K562 (cell line): ENCODE data around the gene RARRES2. TPM values are rescaled to one million over a fixed set of nuclear protein-coding genes. Genes with fewer than 3 reads are reported as not detected.

ENCODE experiments used
- FOXJ3 ChIP-seq: sonication (generic); formaldehyde crosslinking; IDR thresholded peaks from 2 replicates; pipeline ENCODE4 v1.4.0; 2020; ENCODE audit warnings: mild to moderate bottlenecking, missing genetic modification reagents
- HLTF ChIP-seq: fragments of 450-650 bp; IDR thresholded peaks from 2 replicates; pipeline ENCODE4 v1.6.1; 2016
- KAT8 ChIP-seq: fragments of 450-650 bp; IDR thresholded peaks from 2 replicates; pipeline ENCODE4 v1.6.1; 2016; ENCODE audit warnings: low read depth, mild to moderate bottlenecking
- MCM5 ChIP-seq: fragments of 450-650 bp; IDR thresholded peaks from 2 replicates; pipeline ENCODE4 v1.6.1; 2016; ENCODE audit warnings: low read depth
- MTA2 ChIP-seq: fragments of 450-650 bp; IDR thresholded peaks from 2 replicates; pipeline ENCODE4 v1.6.1; 2016; ENCODE audit warnings: low read depth
- MXI1 ChIP-seq: IDR thresholded peaks from 2 replicates; pipeline ENCODE4 v1.6.1; 2011; ENCODE audit warnings: low read depth, mild to moderate bottlenecking, improper control_type of control experiment, low read length
- NFYB ChIP-seq: IDR thresholded peaks from 2 replicates; pipeline ENCODE4 v1.6.1; 2011; ENCODE audit warnings: mild to moderate bottlenecking, moderate library complexity; ENCODE audit not compliant: insufficient read length; ENCODE audit errors: extremely low read depth
- PRMT5 ChIP-seq: sonication (generic); formaldehyde crosslinking; IDR thresholded peaks from 2 replicates; pipeline ENCODE4 v1.5.0; 2020; ENCODE audit warnings: missing genetic modification reagents
- PURB ChIP-seq: sonication (generic); formaldehyde crosslinking; IDR thresholded peaks from 2 replicates; pipeline ENCODE4 v1.9.0; 2021; ENCODE audit warnings: low read depth, mild to moderate bottlenecking, missing genetic modification reagents
- RBFOX2 ChIP-seq: fragments of 200-400 bp; formaldehyde crosslinking; IDR thresholded peaks from 2 replicates; pipeline ENCODE4 v1.6.1; 2017; ENCODE audit warnings: low read depth, mild to moderate bottlenecking, low read length, moderate library complexity
- SAP30 ChIP-seq: fragments of 200-600 bp; sonication (generic); IDR thresholded peaks from 2 replicates; pipeline ENCODE4 v1.6.1; 2012; ENCODE audit warnings: borderline replicate concordance, low read depth, mild to moderate bottlenecking, moderate library complexity, low read length, control low read depth, inconsistent platforms; ENCODE audit not compliant: insufficient read depth, poor library complexity, severe bottlenecking
- SNIP1 ChIP-seq: fragments of 450-650 bp; IDR thresholded peaks from 2 replicates; pipeline ENCODE4 v1.7.1; 2017; ENCODE audit warnings: low read depth, mild to moderate bottlenecking
- SPI1 ChIP-seq: IDR thresholded peaks from 2 replicates; pipeline ENCODE4 v1.6.1; 2011; ENCODE audit warnings: low read depth, low read length, control low read depth, borderline replicate concordance
- STAT6 ChIP-seq: sonication (generic); formaldehyde crosslinking; IDR thresholded peaks from 2 replicates; pipeline ENCODE4 v1.8.1; 2023; ENCODE audit warnings: mild to moderate bottlenecking, missing genetic modification reagents
- TBL1XR1 ChIP-seq, 2 experiments: IDR thresholded peaks; 2 replicates each; pipeline ENCODE4 v1.6.1; 2012; ENCODE audit warnings: improper control_type of control experiment in 2 of 2, low read length in 2 of 2, mild to moderate bottlenecking in 1 of 2
- ZNF133 ChIP-seq: fragments of 250-450 bp; sonication (Bioruptor Pico); IDR thresholded peaks from 2 replicates; pipeline ENCODE4 v1.4.0; 2020; ENCODE audit warnings: mild to moderate bottlenecking
- ZNF253 ChIP-seq: fragments of 250-450 bp; sonication (Bioruptor Pico); conservative IDR thresholded peaks from 2 replicates; pipeline ENCODE4 v1.6.1; 2021; ENCODE audit warnings: mild to moderate bottlenecking
- ZNF311 ChIP-seq: fragments of 250-450 bp; sonication (Bioruptor Pico); IDR thresholded peaks from 2 replicates; pipeline ENCODE4 v1.4.0; 2020; ENCODE audit warnings: mild to moderate bottlenecking, moderate library complexity
- polyA plus RNA-seq, 8 experiments: library from polyadenylated mRNA; depleted of rRNA in 4 of 8; stranded (reverse) in 5 of 8; unstranded in 3 of 8; fragments of >200 nt; fragmentation: Nextera tagmentation in 2 of 8; fragmentation: Illumina TruSeq in 1 of 8; extraction: Ambion mirVana in 2 of 8; extraction: Trizol in 1 of 8; gene quantifications; 2 replicates each; pipeline versions ENCODE4 v1.2.1 to v1.2.3, GENCODE V29; 2011 to 2014; ENCODE audit warnings: inconsistent platforms in 1 of 8, missing spikeins in 1 of 8
- total RNA-seq, 7 experiments: library from RNA; depleted of rRNA in 6 of 7; stranded (reverse); fragments of >200 nt in 6 of 7; fragmentation: Illumina TruSeq in 2 of 7; extraction: Trizol in 2 of 7; gene quantifications; 2 replicates each; pipeline versions ENCODE4 v1.2.1 to v1.2.3, GENCODE V29; 2011 to 2021; ENCODE audit warnings: low replicate concordance in 1 of 7
- TF ChIP-seq, protein P1 (sequence below), 2 experiments: IDR thresholded peaks; 2 replicates each; pipeline ENCODE4 v1.6.1; 2011; ENCODE audit warnings: borderline replicate concordance in 1 of 2, control low read depth in 1 of 2, low read depth in 1 of 2, low read length in 1 of 2, mild to moderate bottlenecking in 1 of 2, mixed read lengths in 1 of 2, moderate library complexity in 1 of 2; ENCODE audit not compliant: insufficient read depth in 1 of 2, insufficient read length in 1 of 2, poor library complexity in 1 of 2, severe bottlenecking in 1 of 2; ENCODE audit errors: extremely low read depth in 1 of 2
- TF ChIP-seq, protein P2 (sequence below): fragments of 250-450 bp; sonication (Bioruptor Pico); IDR thresholded peaks from 2 replicates; pipeline ENCODE4 v1.6.1; 2021; ENCODE audit warnings: mild to moderate bottlenecking
- TF ChIP-seq, protein P3 (sequence below): fragments of 250-450 bp; sonication (Bioruptor Pico); IDR thresholded peaks from 2 replicates; pipeline ENCODE4 v1.5.0; 2020; ENCODE audit warnings: mild to moderate bottlenecking, borderline replicate concordance

RARRES2 gene
- total and polyA plus RNA-seq, 9 of the 15 experiments (the other 6 are each of a cell fraction or from before 2014, with no cell fraction given), result 0.11 to 1.7 (median 0.23) TPM; not detected in 6

DNA sequence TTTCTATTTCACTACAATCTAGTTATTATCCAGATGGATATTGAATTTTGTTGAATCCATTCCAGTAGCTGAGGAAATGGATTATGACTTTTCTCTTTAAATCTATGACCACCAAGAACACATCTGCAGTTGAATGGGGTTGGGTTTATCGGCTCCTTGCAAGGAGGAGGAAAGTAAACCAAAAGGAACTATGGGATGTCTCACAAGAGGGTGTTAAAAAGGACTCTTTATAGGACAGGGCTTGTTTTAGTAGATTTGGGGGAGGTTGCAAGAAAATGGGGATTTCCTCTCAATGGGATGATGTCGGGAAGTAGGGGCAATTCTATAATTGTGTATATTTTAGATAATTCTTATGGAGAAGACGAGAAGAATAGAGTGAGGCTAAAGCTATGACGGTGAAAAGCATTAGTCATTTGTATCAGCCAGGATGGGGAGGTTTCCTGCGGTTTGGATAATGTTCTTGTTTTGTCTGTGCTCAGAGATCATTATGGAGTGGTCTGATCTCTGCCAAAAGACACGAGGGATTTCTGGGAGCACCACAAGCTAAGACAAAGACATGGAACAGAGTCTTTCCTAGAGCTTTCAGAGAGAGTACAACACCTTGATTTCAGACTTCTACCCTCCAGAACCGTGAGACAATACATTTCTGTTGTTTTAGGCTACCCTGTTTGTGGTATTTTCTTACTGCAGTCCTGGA is 23.5 kb downstream of the RARRES2 start (continued):
- TF ChIP-seq, protein P1, sequence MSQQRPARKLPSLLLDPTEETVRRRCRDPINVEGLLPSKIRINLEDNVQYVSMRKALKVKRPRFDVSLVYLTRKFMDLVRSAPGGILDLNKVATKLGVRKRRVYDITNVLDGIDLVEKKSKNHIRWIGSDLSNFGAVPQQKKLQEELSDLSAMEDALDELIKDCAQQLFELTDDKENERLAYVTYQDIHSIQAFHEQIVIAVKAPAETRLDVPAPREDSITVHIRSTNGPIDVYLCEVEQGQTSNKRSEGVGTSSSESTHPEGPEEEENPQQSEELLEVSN (IDR thresholded peaks at IDR 0.05; ENCODE audit: borderline replicate concordance in 1 of 2, extremely low read depth in 1 of 2, insufficient read depth in 1 of 2, insufficient read length in 1 of 2, low read depth in 1 of 2, low read length in 1 of 2, poor library complexity in 1 of 2, severe bottlenecking in 1 of 2), result peak in 1 of 2 experiments; percentile 55
- TF ChIP-seq RBFOX2 (no peak), HLTF (no peak), PRMT5 (CRISPR knock-in tag) (no peak), KAT8 (no peak), STAT6 (CRISPR knock-in tag) (no peak), TBL1XR1 (IDR thresholded peaks at IDR 0.05; ENCODE audit: low read length in 2 of 2) (peak; percentile 66 to 99; a peak in 3 of 4 replicates), SNIP1 (no peak), MXI1 (0 out of 2 replicates have a peak, but pooled peaks have one; percentile 26), FOXJ3 (CRISPR knock-in tag) (no peak), PURB (no peak), MTA2 (peak; percentile 29; the same call in 1 of the 2 replicates), ZNF253 (no peak), ZNF133 (no peak), SPI1 (no peak), MCM5 (no peak), SAP30 (no peak), NFYB (no peak), ZNF311 (CRISPR knock-in tag) (0 out of 2 replicates have a peak, but pooled peaks have one; percentile 11)
- TF ChIP-seq, protein P2, sequence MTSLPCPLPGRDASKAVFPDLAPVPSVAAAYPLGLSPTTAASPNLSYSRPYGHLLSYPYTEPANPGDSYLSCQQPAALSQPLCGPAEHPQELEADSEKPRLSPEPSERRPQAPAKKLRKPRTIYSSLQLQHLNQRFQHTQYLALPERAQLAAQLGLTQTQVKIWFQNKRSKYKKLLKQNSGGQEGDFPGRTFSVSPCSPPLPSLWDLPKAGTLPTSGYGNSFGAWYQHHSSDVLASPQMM (CRISPR knock-in tag), result no peak
- TF ChIP-seq, protein P3, sequence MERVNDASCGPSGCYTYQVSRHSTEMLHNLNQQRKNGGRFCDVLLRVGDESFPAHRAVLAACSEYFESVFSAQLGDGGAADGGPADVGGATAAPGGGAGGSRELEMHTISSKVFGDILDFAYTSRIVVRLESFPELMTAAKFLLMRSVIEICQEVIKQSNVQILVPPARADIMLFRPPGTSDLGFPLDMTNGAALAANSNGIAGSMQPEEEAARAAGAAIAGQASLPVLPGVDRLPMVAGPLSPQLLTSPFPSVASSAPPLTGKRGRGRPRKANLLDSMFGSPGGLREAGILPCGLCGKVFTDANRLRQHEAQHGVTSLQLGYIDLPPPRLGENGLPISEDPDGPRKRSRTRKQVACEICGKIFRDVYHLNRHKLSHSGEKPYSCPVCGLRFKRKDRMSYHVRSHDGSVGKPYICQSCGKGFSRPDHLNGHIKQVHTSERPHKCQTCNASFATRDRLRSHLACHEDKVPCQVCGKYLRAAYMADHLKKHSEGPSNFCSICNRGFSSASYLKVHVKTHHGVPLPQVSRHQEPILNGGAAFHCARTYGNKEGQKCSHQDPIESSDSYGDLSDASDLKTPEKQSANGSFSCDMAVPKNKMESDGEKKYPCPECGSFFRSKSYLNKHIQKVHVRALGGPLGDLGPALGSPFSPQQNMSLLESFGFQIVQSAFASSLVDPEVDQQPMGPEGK (CRISPR knock-in tag), result no peak
